Prostate gland (tissue), 2 donors: ENCODE data around the gene DDX52. TPM values are rescaled to one million over a fixed set of nuclear protein-coding genes. Genes with fewer than 3 reads are reported as not detected.

ENCODE experiments used
- DNase-seq: peaks from one replicate; pipeline ENCODE4 v3.0.0-alpha.2; 2019; ENCODE audit warnings: low spot score
- H3K27ac ChIP-seq, 2 donors: fragments of 200-600 bp; sonication (generic); 2 replicates each; pipeline ENCODE4 v1.5.1; 2017 to 2019
- H3K27me3 ChIP-seq: fragments of 200-600 bp; sonication (generic); replicated peaks from 2 replicates; pipeline ENCODE4 v1.5.1; 2019; ENCODE audit not compliant: insufficient read depth
- H3K36me3 ChIP-seq, 2 donors: fragments of 200-600 bp; sonication (generic); 1 replicate in 1 of 2; 2 replicates in 1 of 2; pipeline versions ENCODE4 v1.5.1 to v1.8.1; 2017 to 2019
- H3K4me1 ChIP-seq: fragments of 200-600 bp; sonication (generic); replicated peaks from 2 replicates; pipeline ENCODE4 v1.5.1; 2019
- H3K4me3 ChIP-seq, 2 donors: fragments of 200-600 bp; sonication (generic); 2 replicates each; pipeline ENCODE4 v1.5.1; 2017 to 2019
- H3K9me3 ChIP-seq: fragments of 200-600 bp; sonication (generic); 2 replicates; pipeline ENCODE4 v1.5.1; 2017
- CTCF ChIP-seq, 4 experiments: fragments of 200-600 bp in 2 of 4; fragments of 450-650 bp in 2 of 4; sonication (generic) in 2 of 4; IDR thresholded peaks; 1 replicate in 3 of 4; 2 replicates in 1 of 4; pipeline ENCODE4 v1.5.1; 2016 to 2019; ENCODE audit warnings: antibody characterized with exemption in 4 of 4, mild to moderate bottlenecking in 2 of 4, moderate library complexity in 2 of 4
- POLR2A ChIP-seq: fragments of 450-650 bp; IDR thresholded peaks from one replicate; pipeline ENCODE4 v1.6.1; 2016; ENCODE audit warnings: antibody characterized with exemption, mild to moderate bottlenecking
- POLR2AphosphoS5 ChIP-seq: sonication (generic); formaldehyde crosslinking; IDR thresholded peaks from one replicate; pipeline ENCODE4 v1.6.1; 2017; ENCODE audit warnings: antibody characterized with exemption
- WGBS: methylation state at CpG from one replicate; pipeline ENCODE4 v1.1.5; 2018; 5-methylcytosine and 5-hydroxymethylcytosine counted together
- intact Hi-C: fragments of 100-400 bp; cut with DNase I; formaldehyde crosslinking; loops from one replicate; pipeline ENCODE4 v1.14.2; 2022
- microRNA-seq: library from miRNA; unstranded; fragments of <30 nt; microRNA quantifications from one replicate; pipeline ENCODE4, GENCODE V29; 2016
- small RNA-seq, 2 donors: library from RNA; depleted of rRNA; stranded (forward); fragments of <200 nt; gene quantifications; one replicate each; pipeline ENCODE3, GENCODE V24; 2016
- total RNA-seq, 2 donors: library from RNA; depleted of rRNA; stranded (reverse); fragments of >200 nt; gene quantifications; one replicate each; pipeline ENCODE4 v1.1.0, GENCODE V29; 2016

Gene DDX52
- total RNA-seq, 2 donors from 2014 or later: 14.8 to 17.5 TPM

- intact Hi-C loops: no loop called here
- Histone ChIP-seq H3K4me3 (no peak overlapping the region), H3K27ac (no peak overlapping the region), H3K4me1 (no peaks in the 10 kb centered on the region), H3K36me3 (no peaks in the 10 kb centered on the region), H3K9me3 (no peaks in the 10 kb centered on the region), H3K27me3 (no peaks in the 10 kb centered on the region)
- DNase-seq: no peak
- no peak for TF ChIP-seq POLR2AphosphoS5
- no peak for TF ChIP-seq POLR2A
- no peak for TF ChIP-seq CTCF (IDR thresholded peaks at IDR 0.05)
- WGBS: 59% methylated on average over 2 of the region's 2 CpGs
Measured at GRCh38 chr17:37567137-37567536, 76.1 kb downstream of the DDX52 start.

GRCh38 chr17:37564252-37564651 is 79.0 kb downstream of the DDX52 start:
- no peaks in the 10 kb centered on the region for H3K9me3 ChIP-seq
- intact Hi-C loops: no loop called here
- no peaks in the 10 kb centered on the region for H3K27me3 ChIP-seq
- no peaks in the 10 kb centered on the region for H3K4me1 ChIP-seq
- WGBS: 95% methylated on average over 3 of the region's 3 CpGs
- TF ChIP-seq CTCF (IDR thresholded peaks at IDR 0.05): no peak
- no peak for TF ChIP-seq POLR2AphosphoS5
- no peak for TF ChIP-seq POLR2A
- H3K36me3 ChIP-seq: peaks cover 0 to 2% of the 10 kb centered on the region in 2 donors
- no peak overlapping the region for H3K4me3 ChIP-seq
- H3K27ac ChIP-seq: no peak overlapping the region
- no peak for DNase-seq

GRCh38 chr17:37562016-37562745 is 81.1 kb downstream of the DDX52 start:
- 84% methylated on average over 5 of the region's 5 CpGs for WGBS
- peaks cover 0 to 5% of the 10 kb centered on the region in 2 donors for H3K36me3 ChIP-seq
- H3K27me3 ChIP-seq: no peaks in the 10 kb centered on the region
- no peak overlapping the region for H3K4me3 ChIP-seq
- H3K9me3 ChIP-seq: no peaks in the 10 kb centered on the region
- intact Hi-C loops: no loop called here
- no peak overlapping the region for H3K27ac ChIP-seq
- no peaks in the 10 kb centered on the region for H3K4me1 ChIP-seq
- DNase-seq: no peak
- no peak for TF ChIP-seq POLR2AphosphoS5
- no peak for TF ChIP-seq CTCF (IDR thresholded peaks at IDR 0.05)
- no peak for TF ChIP-seq POLR2A

Small RNA genes within 50 kb of the gene (microRNA-seq; reads per million reads assigned to microRNA genes)
- not detected for gene MIR378J

Small RNA genes within 50 kb of the gene (small RNA-seq; reads per million reads assigned to genes)
- gene MIR378J: 0 reads per million in 2 donors

Other genes with a start within 250 kb of the DDX52 start
- 10 to 100 TPM; 54.2 to 71.3 TPM for gene ACACA, start 236.6 kb downstream of the DDX52 start, total RNA-seq
- gene TADA2A, start 236.6 kb downstream of the DDX52 start, total RNA-seq: 10 to 100 TPM; 13.0 to 29.7 TPM
- gene DUSP14, start 153.6 kb downstream of the DDX52 start, total RNA-seq: 10 to 100 TPM; 28.7 to 31.0 TPM
- 10 to 100 TPM; 33.0 to 34.8 TPM for gene SYNRG, start 34.0 kb downstream of the DDX52 start, total RNA-seq
- gene HNF1B, start 101.6 kb upstream of the DDX52 start, total RNA-seq: 1 to 10 TPM; 2.7 to 7.0 TPM